Endothelial cell of umbilical vein (primary cell): Measurements from ENCODE around the gene SP2. TPM values are rescaled to one million over a fixed set of nuclear protein-coding genes. Genes with fewer than 3 reads are reported as not detected.

Experiments
- BruUV-seq: library from RNA; stranded (reverse); fragments of 400-500 nt; replicated peaks from 2 replicates; lab custom pipeline; 2021; lab: Mats Ljungman, UMichigan
- CTCF ChIA-PET: fragments of 300-600, 350-600 bp; sonication (Branson Sonifier 250); formaldehyde crosslinking; loops from one replicate; lab custom pipeline; 2021; ENCODE audit warnings: antibody characterized with exemption, inconsistent platforms; lab: Charles Lee
- POLR2A ChIA-PET: fragments of 300-600, 350-600 bp; sonication (Branson Sonifier 250); formaldehyde crosslinking; loops from one replicate; lab custom pipeline; 2021; ENCODE audit warnings: antibody characterized with exemption, inconsistent platforms; lab: Charles Lee
- DNase-seq: peaks from one replicate; pipeline ENCODE4 v3.0.0-alpha.2; 2011; ENCODE audit warnings: low read depth, low spot score
- FAIRE-seq: peaks from 2 replicates; lab custom pipeline; 2011; peaks lifted over from hg19 to GRCh38; lab: Jason Lieb, UNC
- H2AFZ ChIP-seq: 2 replicates; pipeline ENCODE4 v1.6.0; 2012; ENCODE audit warnings: low read depth, low read length, control low read depth, inconsistent platforms
- H3K27ac ChIP-seq: 2 replicates; pipeline ENCODE4 v1.5.1; 2011; ENCODE audit warnings: low read depth, mild to moderate bottlenecking, control low read depth, low read length, moderate library complexity; ENCODE audit not compliant: insufficient read depth
- H3K27me3 ChIP-seq, 2 experiments: 2 replicates each; pipeline versions ENCODE4 v1.6.0 to v1.6.1; 2011; ENCODE audit warnings: low read length in 2 of 2, mixed read lengths in 1 of 2; ENCODE audit not compliant: control insufficient read depth in 2 of 2, insufficient read depth in 2 of 2
- H3K36me3 ChIP-seq, 2 experiments: 2 replicates in 1 of 2; 3 replicates in 1 of 2; pipeline ENCODE4 v1.5.1; 2011; ENCODE audit warnings: low read length in 2 of 2, mild to moderate bottlenecking in 1 of 2, moderate library complexity in 1 of 2; ENCODE audit not compliant: control insufficient read depth in 2 of 2, insufficient read depth in 2 of 2; ENCODE audit errors: extremely low read depth in 1 of 2
- H3K4me1 ChIP-seq: 3 replicates; pipeline ENCODE4 v1.5.1; 2011; ENCODE audit warnings: mild to moderate bottlenecking, low read length; ENCODE audit not compliant: control insufficient read depth, insufficient read depth; ENCODE audit errors: extremely low read depth
- H3K4me2 ChIP-seq: 2 replicates; pipeline ENCODE4 v1.6.1; 2011; ENCODE audit warnings: low read length, control low read depth, mixed read lengths; ENCODE audit not compliant: insufficient read depth
- H3K4me3 ChIP-seq, 3 experiments: fragments of 200-600 bp in 1 of 3; sonication (generic), shearing (Covaris generic) in 1 of 3; replicated peaks in 1 of 3; 2 replicates each; pipeline ENCODE4 v1.5.1; 2011 to 2016; ENCODE audit warnings: control low read depth in 3 of 3, low read length in 3 of 3, mild to moderate bottlenecking in 2 of 3, inconsistent platforms in 1 of 3, low read depth in 1 of 3, moderate library complexity in 1 of 3; ENCODE audit not compliant: insufficient read depth in 1 of 3
- H3K79me2 ChIP-seq: 2 replicates; pipeline ENCODE4 v1.6.0; 2012; ENCODE audit warnings: low read length, inconsistent platforms; ENCODE audit not compliant: control insufficient read depth, insufficient read depth
- H3K9ac ChIP-seq: replicated peaks from 2 replicates; pipeline ENCODE3; 2011; ENCODE audit warnings: low read length, control low read depth; ENCODE audit not compliant: insufficient read depth; ENCODE audit errors: extremely low read depth
- H3K9me1 ChIP-seq: replicated peaks from 3 replicates; pipeline ENCODE4 v1.6.0; 2011; ENCODE audit warnings: mild to moderate bottlenecking, low read length; ENCODE audit not compliant: control insufficient read depth, insufficient read depth; ENCODE audit errors: extremely low read depth
- H3K9me3 ChIP-seq: replicated peaks from 2 replicates; pipeline ENCODE4 v1.5.1; 2012; ENCODE audit warnings: low read length, inconsistent platforms; ENCODE audit not compliant: control insufficient read depth, insufficient read depth
- H4K20me1 ChIP-seq: replicated peaks from 2 replicates; pipeline ENCODE3; 2011; ENCODE audit warnings: mild to moderate bottlenecking, low read length; ENCODE audit not compliant: control insufficient read depth, insufficient read depth; ENCODE audit errors: extremely low read depth
- EZH2 ChIP-seq: IDR thresholded peaks from 2 replicates; pipeline ENCODE4 v1.6.1; 2012; ENCODE audit warnings: borderline replicate concordance, low read depth, mild to moderate bottlenecking, moderate library complexity, low read length, inconsistent platforms; ENCODE audit not compliant: severe bottlenecking
- FOS ChIP-seq: IDR thresholded peaks from 2 replicates; pipeline ENCODE4 v1.6.1; 2011; ENCODE audit warnings: mild to moderate bottlenecking, low read length, moderate library complexity, borderline replicate concordance; ENCODE audit not compliant: insufficient read depth
- GATA2 ChIP-seq: IDR thresholded peaks from 2 replicates; pipeline ENCODE4 v1.7.0; 2011; ENCODE audit warnings: low read depth, mild to moderate bottlenecking, moderate library complexity, mixed read lengths, low read length; ENCODE audit not compliant: insufficient read length, insufficient read depth
- JUN ChIP-seq: IDR thresholded peaks from 2 replicates; pipeline ENCODE4 v1.6.1; 2011; ENCODE audit warnings: borderline replicate concordance, low read depth; ENCODE audit not compliant: insufficient read length, insufficient read depth
- MYC ChIP-seq: IDR thresholded peaks from one replicate; pipeline ENCODE4 v1.6.1; 2011; ENCODE audit warnings: mild to moderate bottlenecking, low read depth, low read length
- POLR2A ChIP-seq: IDR thresholded peaks from 2 replicates; pipeline ENCODE4 v1.6.1; 2012; ENCODE audit warnings: low read depth, mild to moderate bottlenecking, control low read depth, low read length
- POLR2AphosphoS5 ChIP-seq: IDR thresholded peaks from 2 replicates; pipeline ENCODE4 v1.6.1; 2012; ENCODE audit warnings: low read depth, mild to moderate bottlenecking, control low read depth, low read length, moderate library complexity; ENCODE audit not compliant: insufficient read depth
- dilution Hi-C: fragments of 300-500 bp; cut with MboI; formaldehyde crosslinking; loops from one replicate; pipeline ENCODE4 v1.15.0; 2019; ENCODE audit warnings: low sequenced_read_pairs; ENCODE audit not compliant: extremely low pct_ligation_motif_present
- intact Hi-C: fragments of 100-400 bp; cut with micrococcal nuclease; formaldehyde crosslinking; loops from one replicate; pipeline ENCODE4 v1.10.0; 2022
- polyA plus RNA-seq, 4 experiments: library from polyadenylated mRNA; depleted of rRNA in 3 of 4; stranded (reverse) in 3 of 4; unstranded in 1 of 4; fragments of >200 nt; gene quantifications; 2 replicates each; pipeline versions ENCODE4 v1.2.1 to v1.2.3, GENCODE V29; 2011 to 2012; ENCODE audit warnings: missing spikeins in 1 of 4
- total RNA-seq: library from RNA; stranded (reverse); gene quantifications from 2 replicates; pipeline ENCODE4 v1.2.3, GENCODE V29; 2021

The SP2 gene
- total and polyA plus RNA-seq, 2 donors (not counting 3 experiments of a cell fraction or from before 2014, with no cell fraction given) = 11.2 to 18.6 TPM

GRCh38 chr17:47851764-47852112 lies 44.3 kb upstream of the SP2 start:
- H3K9me3 ChIP-seq = no peaks in the 10 kb centered on the region
- no peak overlapping the region for H3K4me2 ChIP-seq
- H3K27me3 ChIP-seq = peaks cover 3 to 11% of the 10 kb centered on the region in 2 experiments
- ChIA-PET CTCF (interaction anchor here (1.0 to 10.2 kb wide), 3 partner anchors 10 to 95 kb away, joined by 3 to 367 read pairs (median 9); partner anchors contain the start of gene SCRN2), POLR2A (no interaction called here)
- no peaks in the 10 kb centered on the region for H3K36me3 ChIP-seq
- FAIRE-seq = no peak
- intact Hi-C loops = no loop called here
- no peak overlapping the region for H3K4me3 ChIP-seq
- TF ChIP-seq EZH2 = no peak
- TF ChIP-seq MYC = no peak
- no peak for TF ChIP-seq POLR2A
- no peak for TF ChIP-seq JUN
- no peak for TF ChIP-seq FOS
- TF ChIP-seq GATA2 = no peak
- dilution Hi-C loops = no loop called here
- no peaks in the 10 kb centered on the region for H3K79me2 ChIP-seq
- DNase-seq = no peak
- H3K4me1 ChIP-seq = peaks cover 22% of the 10 kb centered on the region
- H3K9me1 ChIP-seq = no peaks in the 10 kb centered on the region
- H3K27ac ChIP-seq = no peak overlapping the region
- no peak overlapping the region for H2AFZ ChIP-seq
- no peak overlapping the region for H3K9ac ChIP-seq
- no peaks in the 10 kb centered on the region for H4K20me1 ChIP-seq
- BruUV-seq = no TSS peak

GRCh38 chr17:47852113-47852949 lies 43.7 kb upstream of the SP2 start:
- Histone ChIP-seq H3K9ac (no peak overlapping the region), H3K4me3 (no peak overlapping the region), H3K27ac (no peak overlapping the region), H3K9me3 (no peaks in the 10 kb centered on the region), H3K27me3 (peaks cover 3 to 11% of the 10 kb centered on the region in 2 experiments), H3K36me3 (no peaks in the 10 kb centered on the region), H4K20me1 (no peaks in the 10 kb centered on the region), H3K9me1 (no peaks in the 10 kb centered on the region), H2AFZ (no peak overlapping the region), H3K4me2 (no peak overlapping the region), H3K4me1 (peaks cover 22% of the 10 kb centered on the region), H3K79me2 (no peaks in the 10 kb centered on the region)
- FAIRE-seq (no peak), DNase-seq (no peak)
- dilution Hi-C loops (no loop called here), intact Hi-C loops (no loop called here)
- CTCF ChIA-PET = interaction anchor here (7.2 to 10.2 kb wide), 2 partner anchors 7 to 36 kb away, joined by 48 to 367 read pairs; no protein-coding TSS in a partner anchor
- POLR2A ChIA-PET = no interaction called here
- no TSS peak for BruUV-seq
- TF ChIP-seq EZH2 (no peak), JUN (no peak), POLR2AphosphoS5 (no peak)
